ENCODE results near the gene PIMREG.

GRCh38 chr17:6465206-6466003 is 21.1 kb downstream of the PIMREG start:
- TF ChIP-seq POLR2A (IDR thresholded peaks at IDR 0.05), result no peak
- TF ChIP-seq, protein P1, sequence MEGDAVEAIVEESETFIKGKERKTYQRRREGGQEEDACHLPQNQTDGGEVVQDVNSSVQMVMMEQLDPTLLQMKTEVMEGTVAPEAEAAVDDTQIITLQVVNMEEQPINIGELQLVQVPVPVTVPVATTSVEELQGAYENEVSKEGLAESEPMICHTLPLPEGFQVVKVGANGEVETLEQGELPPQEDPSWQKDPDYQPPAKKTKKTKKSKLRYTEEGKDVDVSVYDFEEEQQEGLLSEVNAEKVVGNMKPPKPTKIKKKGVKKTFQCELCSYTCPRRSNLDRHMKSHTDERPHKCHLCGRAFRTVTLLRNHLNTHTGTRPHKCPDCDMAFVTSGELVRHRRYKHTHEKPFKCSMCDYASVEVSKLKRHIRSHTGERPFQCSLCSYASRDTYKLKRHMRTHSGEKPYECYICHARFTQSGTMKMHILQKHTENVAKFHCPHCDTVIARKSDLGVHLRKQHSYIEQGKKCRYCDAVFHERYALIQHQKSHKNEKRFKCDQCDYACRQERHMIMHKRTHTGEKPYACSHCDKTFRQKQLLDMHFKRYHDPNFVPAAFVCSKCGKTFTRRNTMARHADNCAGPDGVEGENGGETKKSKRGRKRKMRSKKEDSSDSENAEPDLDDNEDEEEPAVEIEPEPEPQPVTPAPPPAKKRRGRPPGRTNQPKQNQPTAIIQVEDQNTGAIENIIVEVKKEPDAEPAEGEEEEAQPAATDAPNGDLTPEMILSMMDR (IDR thresholded peaks at IDR 0.05), result no peak

All from breast epithelium (tissue), 3 donors.